CD14-positive monocyte (primary cell): ENCODE measurements around the gene CTSE. TPM values are rescaled to one million over a fixed set of nuclear protein-coding genes. Genes with fewer than 3 reads are reported as not detected.

Source experiments
- DNase-seq, 3 donors: peaks; one replicate each; pipeline ENCODE4 v3.0.0-alpha.2; 2011 to 2022
- H2AFZ ChIP-seq: 2 replicates; pipeline ENCODE4 v1.6.0; 2012; ENCODE audit warnings: mild to moderate bottlenecking, low read depth, low read length, inconsistent platforms; ENCODE audit not compliant: insufficient read depth, poor library complexity, severe bottlenecking
- H3K27ac ChIP-seq, 2 donors: 1 replicate in 1 of 2; 2 replicates in 1 of 2; pipeline ENCODE4 v1.5.1; 2012 to 2013; ENCODE audit warnings: low read length in 2 of 2, control low read depth in 1 of 2, inconsistent platforms in 1 of 2, low read depth in 1 of 2, mild to moderate bottlenecking in 1 of 2
- H3K27me3 ChIP-seq, 2 donors: one replicate each; pipeline versions ENCODE4 v1.6.0 to v1.6.1; 2011 to 2013; ENCODE audit warnings: low read length in 2 of 2; ENCODE audit not compliant: control insufficient read depth in 2 of 2, insufficient read depth in 2 of 2
- H3K36me3 ChIP-seq, 2 donors: replicated peaks in 1 of 2; 1 replicate in 1 of 2; 2 replicates in 1 of 2; pipeline versions ENCODE4 v1.5.1 to v1.6.1; 2012 to 2013; ENCODE audit warnings: low read length in 2 of 2, control low read depth in 1 of 2, inconsistent platforms in 1 of 2, mild to moderate bottlenecking in 1 of 2; ENCODE audit not compliant: insufficient read depth in 2 of 2, control insufficient read depth in 1 of 2
- H3K4me1 ChIP-seq, 2 donors: 1 replicate in 1 of 2; 2 replicates in 1 of 2; pipeline versions ENCODE4 v1.5.1 to v1.6.1; 2012 to 2013; ENCODE audit warnings: low read length in 2 of 2, control low read depth in 1 of 2, inconsistent platforms in 1 of 2, mild to moderate bottlenecking in 1 of 2, moderate library complexity in 1 of 2; ENCODE audit not compliant: insufficient read depth in 2 of 2, control insufficient read depth in 1 of 2
- H3K4me2 ChIP-seq: replicated peaks from 2 replicates; pipeline ENCODE3; 2012; ENCODE audit warnings: low read length, moderate library complexity, mild to moderate bottlenecking; ENCODE audit not compliant: poor library complexity, severe bottlenecking; ENCODE audit errors: extremely low read depth
- H3K4me3 ChIP-seq, 3 experiments: fragments of 200-600 bp in 1 of 3; sonication (generic) in 1 of 3; replicated peaks in 1 of 3; 1 replicate in 2 of 3; 2 replicates in 1 of 3; pipeline ENCODE4 v1.5.1; 2011 to 2013; ENCODE audit warnings: low read length in 3 of 3, mild to moderate bottlenecking in 3 of 3, control low read depth in 2 of 3, low read depth in 2 of 3, inconsistent platforms in 1 of 3, moderate library complexity in 1 of 3
- H3K79me2 ChIP-seq: 2 replicates; pipeline ENCODE4 v1.6.0; 2012; ENCODE audit warnings: mild to moderate bottlenecking, control low read depth, inconsistent platforms, low read length, moderate library complexity; ENCODE audit not compliant: insufficient read depth
- H3K9ac ChIP-seq: 2 replicates; pipeline ENCODE4 v1.6.0; 2017; ENCODE audit warnings: low read length, mild to moderate bottlenecking; ENCODE audit not compliant: insufficient read depth, poor library complexity, severe bottlenecking
- H3K9me3 ChIP-seq, 2 donors: replicated peaks in 1 of 2; 1 replicate in 1 of 2; 2 replicates in 1 of 2; pipeline versions ENCODE4 v1.5.1 to v1.6.1; 2012 to 2013; ENCODE audit warnings: low read length in 2 of 2, control low read depth in 1 of 2; ENCODE audit not compliant: control insufficient read depth in 1 of 2, insufficient read depth in 1 of 2
- H4K20me1 ChIP-seq: 2 replicates; pipeline ENCODE4 v1.6.0; 2012; ENCODE audit warnings: mild to moderate bottlenecking, low read length, control low read depth, moderate library complexity; ENCODE audit not compliant: insufficient read depth
- H3K27ac Mint-ChIP-seq, 7 donors: one replicate each; pipeline ENCODE4 v1.8.0; 2020; ENCODE audit warnings: mild to moderate bottlenecking in 7 of 7, mixed read lengths in 7 of 7, moderate library complexity in 6 of 7, inconsistent platforms in 2 of 7
- H3K27me3 Mint-ChIP-seq, 3 donors: one replicate each; pipeline ENCODE4 v1.8.0; 2021 to 2022; ENCODE audit warnings: low read depth in 3 of 3, mild to moderate bottlenecking in 3 of 3, mixed read lengths in 3 of 3, moderate library complexity in 3 of 3, inconsistent platforms in 1 of 3
- H3K36me3 Mint-ChIP-seq, 2 donors: one replicate each; pipeline ENCODE4 v1.8.0; 2020; ENCODE audit warnings: mixed read lengths in 2 of 2, inconsistent platforms in 1 of 2, mild to moderate bottlenecking in 1 of 2
- H3K4me1 Mint-ChIP-seq: one replicate; pipeline ENCODE4 v1.8.0; 2020; ENCODE audit warnings: mild to moderate bottlenecking, mixed read lengths
- H3K4me3 Mint-ChIP-seq, 2 donors: one replicate each; pipeline ENCODE4 v1.8.0; 2020; ENCODE audit warnings: mild to moderate bottlenecking in 2 of 2, mixed read lengths in 2 of 2, moderate library complexity in 1 of 2
- H3K9me3 Mint-ChIP-seq, 7 donors: one replicate each; pipeline ENCODE4 v1.8.0; 2020 to 2022; ENCODE audit warnings: mixed read lengths in 7 of 7, mild to moderate bottlenecking in 6 of 7, moderate library complexity in 6 of 7, inconsistent platforms in 2 of 7
- CTCF ChIP-seq: fragments of 200-600 bp; IDR thresholded peaks from one replicate; pipeline ENCODE4 v1.8.0; 2022; ENCODE audit warnings: antibody characterized with exemption, mild to moderate bottlenecking
- WGBS: methylation state at CpG from one replicate; pipeline ENCODE4 v1.1.5; 2013; ENCODE audit warnings: missing lambda C conversion rate; ENCODE audit not compliant: insufficient coverage; 5-methylcytosine and 5-hydroxymethylcytosine counted together
- intact Hi-C, 2 donors: fragments of 100-400 bp; cut with micrococcal nuclease; formaldehyde crosslinking; loops; one replicate each; pipeline versions ENCODE4 v1.15.0 to v1.15.1; 2023
- polyA plus RNA-seq, 3 donors: library from polyadenylated mRNA; depleted of rRNA in 1 of 3; unstranded in 2 of 3; stranded (reverse) in 1 of 3; fragments of 300-500 nt in 2 of 3; fragments of >200 nt in 1 of 3; fragmentation: Illumina TruSeq in 2 of 3; gene quantifications; 1 replicate in 2 of 3; 2 replicates in 1 of 3; pipeline ENCODE4 v1.2.3, GENCODE V29; 2012 to 2021

CTSE gene
- polyA plus RNA-seq, 3 donors: not detected

DNA sequence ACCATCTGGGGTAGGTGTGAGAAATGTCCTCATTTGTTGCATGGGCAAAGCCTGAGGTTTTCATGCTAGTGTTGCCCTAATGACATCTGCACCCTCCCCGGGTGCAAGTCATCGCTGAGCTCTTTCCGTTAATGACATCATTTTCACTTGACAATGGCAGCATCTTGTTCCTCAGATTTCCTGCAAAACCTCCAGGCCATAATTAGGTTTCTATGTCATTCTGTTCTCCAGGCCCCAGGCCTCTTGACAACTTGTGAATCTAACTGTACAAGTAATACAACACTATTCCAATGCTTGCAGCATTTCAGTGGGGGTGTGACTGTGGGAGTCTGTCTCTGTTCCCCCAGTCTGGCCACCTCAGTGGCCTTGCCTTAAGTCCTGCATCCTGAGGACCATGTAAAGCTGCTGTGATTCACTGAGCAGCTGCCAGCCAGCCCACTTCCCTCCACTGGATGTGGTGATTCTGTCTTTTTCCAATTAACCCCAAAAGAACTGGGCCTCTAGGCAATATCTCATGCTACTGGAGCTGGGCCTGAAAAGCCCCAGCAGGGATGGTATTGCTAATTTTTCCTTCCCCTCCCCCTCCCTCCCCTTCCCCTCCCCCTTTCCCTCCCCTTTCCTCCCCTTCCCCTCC, 43.3 kb downstream of the CTSE start:
- H3K27me3 Mint-ChIP-seq: peaks cover 0 to 2% (median 0%) of the 10 kb centered on the region in 3 donors

DNA sequence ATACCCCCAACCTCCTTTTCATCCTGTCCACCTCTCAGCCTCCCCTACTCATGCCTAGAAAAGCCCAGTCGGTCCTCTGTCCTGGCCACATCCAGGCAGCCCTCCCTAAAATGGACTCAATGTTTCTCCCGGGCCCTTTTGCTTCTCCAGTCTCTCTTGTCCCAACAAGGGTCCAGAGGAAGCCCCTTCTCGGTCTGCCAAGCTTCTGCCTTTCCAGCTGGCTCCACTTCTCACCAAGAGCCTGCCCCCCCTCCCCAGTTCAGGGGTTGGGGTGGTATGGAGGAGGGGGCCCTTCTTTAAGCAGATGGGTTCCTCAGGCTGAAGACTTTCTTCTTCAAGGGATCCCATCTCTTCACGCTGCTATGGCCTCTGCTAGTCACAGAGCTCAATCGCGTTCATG, 44.4 kb downstream of the CTSE start:
- Histone ChIP-seq H3K4me2 (no peak overlapping the region), H3K79me2 (no peaks in the 10 kb centered on the region), H3K4me3 (no peak overlapping the region), H3K4me1 (peaks cover 0 to 12% of the 10 kb centered on the region in 2 donors), H3K36me3 (no peaks in the 10 kb centered on the region), H2AFZ (no peak overlapping the region), H3K9ac (no peak overlapping the region), H3K9me3 (no peaks in the 10 kb centered on the region), H3K27ac (no peak overlapping the region), H4K20me1 (no peaks in the 10 kb centered on the region), H3K27me3 (no peaks in the 10 kb centered on the region)
- H3K27me3 Mint-ChIP-seq: peaks cover 0 to 2% (median 2%) of the 10 kb centered on the region in 3 donors
- no peak for DNase-seq
- intact Hi-C loops: loop anchor here in 1 of 2 donors (5.0 kb wide), 1 partner anchor 187 kb away; no protein-coding TSS in a partner anchor
- TF ChIP-seq CTCF: no peak
- H3K9me3 Mint-ChIP-seq: peaks cover 0 to 3% (median 2%) of the 10 kb centered on the region in 7 donors
- WGBS: 100% methylated on average over 4 of the region's 6 CpGs
- peak overlapping the region in 1 of 7 donors; percentile 54 for H3K27ac Mint-ChIP-seq
- H3K4me3 Mint-ChIP-seq: no peak overlapping the region
- H3K36me3 Mint-ChIP-seq: peaks cover 0 to 4% of the 10 kb centered on the region in 2 donors
- peaks cover 12% of the 10 kb centered on the region for H3K4me1 Mint-ChIP-seq

More for the DNA sequence above, 43.3 kb downstream of the CTSE start:
- Histone ChIP-seq H3K9me3 (no peaks in the 10 kb centered on the region), H3K27ac (no peak overlapping the region), H2AFZ (no peak overlapping the region), H3K4me1 (peaks cover 0 to 12% of the 10 kb centered on the region in 2 donors), H3K9ac (no peak overlapping the region), H3K4me3 (no peak overlapping the region), H3K36me3 (no peaks in the 10 kb centered on the region), H3K27me3 (no peaks in the 10 kb centered on the region), H3K79me2 (no peaks in the 10 kb centered on the region), H3K4me2 (no peak overlapping the region), H4K20me1 (no peaks in the 10 kb centered on the region)
- Mint-ChIP-seq H3K4me3 (no peak overlapping the region), H3K27ac (no peak overlapping the region), H3K9me3 (peaks cover 0 to 3% (median 2%) of the 10 kb centered on the region in 7 donors), H3K4me1 (peaks cover 15% of the 10 kb centered on the region), H3K36me3 (peaks cover 0 to 4% of the 10 kb centered on the region in 2 donors)
- 40% methylated on average over 3 of the region's 3 CpGs for WGBS
- intact Hi-C loops: loop anchor here in 1 of 2 donors (10.0 kb wide), 1 partner anchor 54 kb away; no protein-coding TSS in a partner anchor
- DNase-seq: no peak
- TF ChIP-seq CTCF: no peak
